NCI-H128 (cell line): Measurements from ENCODE around the gene GPSM3.
"Not testable (repeated sequence)": the region's sequence is repeated elsewhere in the genome, so short reads cannot be mapped to it uniquely, and the experiment has no call there.

Experiments used
- DNase-seq: peaks from one replicate; lab custom pipeline; 2025; ENCODE audit not compliant: unreplicated experiment; lab: John Stamatoyannopoulos, UW

GPSM3 gene

GRCh38 chr6:32203426-32204267, 11.2 kb upstream of the GPSM3 start:
- DNase-seq = no peak

DNA sequence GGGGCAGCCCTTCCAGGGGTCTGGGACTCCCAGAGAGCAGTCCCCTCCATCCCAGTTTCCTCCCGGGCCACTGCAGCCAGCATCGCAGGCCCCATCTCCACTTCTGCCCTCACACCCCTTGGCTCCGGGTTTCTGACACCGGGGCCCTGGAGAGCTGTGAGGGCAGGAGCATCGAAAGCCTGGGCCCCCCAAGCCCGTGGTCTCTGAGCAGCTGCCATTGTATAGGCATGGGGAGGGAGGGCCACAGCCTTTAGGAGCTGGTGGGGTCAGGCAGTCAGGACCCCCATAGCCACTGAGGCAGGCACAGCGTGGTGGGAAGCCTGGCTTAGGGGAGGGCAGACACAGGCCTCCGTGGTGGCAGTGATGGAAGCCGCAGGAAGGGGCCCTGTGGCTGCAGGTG, 9.7 kb upstream of the GPSM3 start:
- no peak for DNase-seq

DNA sequence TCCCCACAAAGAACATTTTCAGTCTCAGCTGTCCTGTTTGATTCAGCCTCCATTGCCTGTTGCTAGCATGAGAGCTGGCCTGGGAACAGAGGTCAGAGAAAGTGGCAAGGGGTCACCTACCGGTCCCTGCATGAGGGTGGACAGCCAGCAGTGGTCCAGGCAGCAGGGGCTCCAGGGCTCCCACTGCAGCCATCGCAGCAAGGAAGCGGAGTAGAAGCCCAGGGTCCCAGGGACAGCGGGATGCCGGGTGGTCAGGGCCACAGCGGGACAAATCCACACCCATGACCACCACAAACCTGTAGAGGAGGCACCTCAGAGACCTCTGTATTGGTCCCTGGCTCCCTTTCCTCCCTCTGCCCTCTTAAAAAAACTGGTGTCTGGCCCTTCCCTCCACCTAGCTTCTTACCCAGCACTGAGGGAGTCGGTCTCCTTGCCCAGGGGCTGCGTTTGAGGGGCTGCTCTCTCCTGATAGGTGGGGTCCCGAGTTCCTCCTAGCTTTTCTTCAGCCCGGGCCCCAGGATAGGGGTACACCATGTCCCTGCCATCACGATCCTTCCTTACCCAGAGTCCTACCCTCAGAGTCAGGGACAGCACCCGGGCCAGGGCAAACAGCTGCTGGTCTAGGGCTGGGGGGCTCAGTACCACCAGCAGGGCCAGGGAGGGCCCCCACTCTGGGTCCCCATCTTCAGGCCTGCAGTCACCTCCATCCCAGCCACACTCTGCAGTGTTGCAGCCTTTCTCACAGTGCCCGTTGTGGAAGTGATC, 8.4 kb upstream of the GPSM3 start:
- DNase-seq = no peak

GRCh38 chr6:32198866-32199265, 6.4 kb upstream of the GPSM3 start:
- no peak for DNase-seq

- no peak for DNase-seq
Measured at GRCh38 chr6:32198345-32198696, 5.9 kb upstream of the GPSM3 start.

DNA sequence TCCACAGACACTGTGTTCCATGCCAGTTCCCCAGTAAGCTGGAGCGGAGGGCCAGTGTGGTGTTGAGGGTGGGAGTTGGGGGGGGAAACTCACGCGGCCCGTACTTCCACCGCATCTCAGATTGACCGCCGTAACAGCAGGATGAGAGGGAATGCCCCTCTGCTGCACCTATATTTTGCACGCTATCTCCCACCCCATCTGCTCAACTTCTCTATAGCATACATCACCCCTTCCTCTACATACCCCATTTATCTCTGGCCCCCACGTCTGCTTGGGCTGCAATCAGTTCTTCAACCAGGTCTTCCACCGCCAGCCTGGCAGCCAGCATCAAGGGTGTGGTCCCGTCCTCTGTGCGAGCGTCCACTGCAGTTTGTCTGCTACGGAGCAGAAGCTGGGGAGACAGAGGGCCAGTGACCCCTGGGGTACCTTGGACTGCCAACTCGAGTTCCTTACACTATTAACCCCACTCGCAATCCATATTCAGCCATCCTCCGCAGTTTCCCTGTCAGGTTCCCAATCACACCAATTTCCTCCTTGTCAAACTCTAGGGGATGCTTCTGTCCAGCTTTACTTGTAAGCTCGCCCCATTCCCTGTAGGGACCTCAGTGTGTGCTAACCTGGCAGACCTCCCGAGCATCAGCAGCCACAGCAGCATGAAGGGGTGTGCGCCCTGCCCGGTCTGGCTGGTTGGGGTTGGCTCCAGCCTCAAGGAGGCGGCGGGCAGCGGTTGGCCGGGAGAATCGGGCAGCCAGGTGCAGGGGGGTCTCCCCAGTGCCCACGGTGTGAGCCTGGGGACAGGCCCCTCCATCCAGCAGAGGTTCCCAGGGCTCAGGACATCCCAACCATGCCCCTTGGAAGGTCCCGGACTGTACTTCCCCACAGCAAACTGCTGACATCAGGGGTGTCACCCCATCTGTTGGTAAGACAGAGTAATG, 4.5 kb upstream of the GPSM3 start:
- no peak for DNase-seq

DNA sequence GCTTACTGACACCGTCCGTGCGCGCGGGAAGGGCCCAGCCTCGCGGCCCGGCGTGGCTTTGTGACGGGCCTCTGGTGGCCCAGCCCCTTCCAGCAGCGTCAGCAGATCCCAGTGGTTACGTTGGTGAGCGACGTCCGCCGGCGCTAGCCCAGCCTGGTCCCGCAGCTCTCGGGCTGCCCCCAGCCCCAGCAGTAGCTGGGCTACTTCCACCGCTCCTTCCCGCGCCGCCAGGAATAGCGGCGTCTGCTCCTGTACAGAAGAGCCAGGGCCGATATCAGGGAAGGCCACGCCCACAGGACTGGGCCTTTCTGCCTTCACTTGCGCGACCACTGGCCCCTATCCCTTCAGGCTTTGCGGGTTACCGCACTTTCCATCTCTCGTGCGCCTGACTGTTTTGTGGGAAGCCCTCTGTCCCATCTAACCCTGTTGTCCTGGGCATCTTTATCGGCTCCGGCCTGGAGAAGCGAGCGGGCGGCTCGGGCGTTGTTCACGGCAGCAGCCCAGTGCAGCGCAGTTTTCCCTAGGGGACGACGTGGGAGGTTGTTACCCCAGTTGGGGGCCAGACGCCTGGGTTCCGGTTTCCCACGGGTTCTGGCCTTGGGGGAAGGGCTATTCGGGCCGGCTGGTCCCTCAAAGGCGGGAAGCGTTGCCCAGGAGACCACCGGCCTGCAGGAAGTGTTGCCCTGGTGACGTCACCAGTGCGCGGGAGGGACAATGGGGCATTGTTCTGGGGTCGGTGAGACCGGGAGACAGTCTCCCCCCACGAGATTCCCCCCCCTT, 3.6 kb upstream of the GPSM3 start:
- peak; percentile 60 for DNase-seq

DNA sequence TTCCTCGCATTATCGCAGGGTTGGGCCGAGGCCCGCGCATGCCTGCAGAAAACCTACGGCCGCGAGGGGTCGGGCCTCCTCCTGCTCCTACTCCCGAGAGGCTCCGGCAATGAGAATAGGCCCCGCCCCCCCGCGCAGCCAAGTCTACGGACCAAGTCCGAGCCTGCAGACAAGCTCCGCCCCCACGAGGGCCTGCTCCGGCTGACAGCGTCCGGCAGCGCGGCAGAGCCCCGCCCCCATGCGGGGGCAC, 3.1 kb upstream of the GPSM3 start:
- peak; percentile 100 for DNase-seq

GRCh38 chr6:32194825-32195651, 2.6 kb upstream of the GPSM3 start:
- no peak for DNase-seq

- no peak for DNase-seq
Measured at GRCh38 chr6:32194388-32194787, 1.9 kb upstream of the GPSM3 start.

DNA sequence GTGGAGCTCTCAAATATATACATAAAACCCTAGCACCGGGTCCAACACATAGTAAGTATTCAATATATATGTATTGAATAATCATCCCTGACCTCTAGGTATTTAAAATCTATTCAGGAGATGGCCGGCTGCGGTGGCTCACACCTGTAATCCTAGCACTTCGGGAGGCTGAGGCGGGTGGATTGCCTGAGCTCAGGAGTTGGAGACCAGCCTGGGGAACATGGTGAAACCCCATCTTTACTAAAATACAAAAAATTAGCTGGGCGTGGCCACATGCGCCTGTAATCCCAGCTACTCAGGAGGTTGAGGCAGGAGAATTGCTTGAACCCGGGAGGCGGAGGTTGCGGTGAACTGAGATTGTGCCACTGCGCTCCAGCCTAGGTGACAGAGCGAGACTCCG, 653 bp upstream of the GPSM3 start:
- not testable (repeated sequence) for DNase-seq

DNA sequence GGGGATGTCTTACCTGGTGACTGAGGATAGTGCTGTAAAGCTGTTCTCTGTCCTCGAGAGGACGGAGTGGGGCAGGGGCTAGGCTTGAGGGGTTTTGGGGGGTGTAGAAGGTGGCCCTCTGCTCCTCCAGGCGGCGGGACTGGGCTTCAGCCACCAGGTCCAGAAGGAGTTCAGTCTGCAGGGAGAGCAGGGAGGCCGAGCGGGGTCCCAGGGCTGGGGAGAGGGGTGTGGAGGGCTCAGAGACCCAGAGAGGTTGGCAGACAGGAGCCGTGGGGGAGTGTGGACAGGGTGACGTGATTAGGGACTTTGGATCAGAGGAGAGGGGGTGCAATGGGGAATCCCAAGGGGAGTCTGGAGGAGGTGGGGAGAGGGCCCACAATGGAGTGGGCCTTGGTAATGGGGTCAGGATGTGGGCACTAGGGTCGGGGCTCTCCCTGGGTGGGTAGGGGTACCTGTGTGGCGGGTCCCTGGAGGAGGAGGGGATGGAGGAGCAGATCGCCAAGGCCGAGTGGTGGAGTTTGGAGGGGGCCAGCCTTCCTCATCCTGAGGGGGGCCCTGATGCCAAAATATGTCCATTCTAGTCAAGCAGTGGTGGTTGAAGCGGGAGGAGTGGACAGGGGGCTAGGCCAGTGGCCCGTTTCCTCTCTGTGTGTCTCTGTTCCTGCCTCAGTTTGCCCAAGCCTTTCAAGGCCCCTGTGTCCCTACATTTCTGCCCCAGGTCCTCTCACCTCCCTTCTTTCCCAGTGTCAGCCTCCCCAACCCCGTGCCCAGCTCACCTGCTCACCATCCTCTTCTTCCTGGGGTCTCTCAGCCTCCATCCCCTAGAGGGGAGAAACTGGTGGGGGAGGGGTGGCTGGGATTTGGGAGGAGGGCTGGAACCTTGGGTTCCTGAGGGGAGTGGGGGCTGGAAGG, 491 bp downstream of the GPSM3 start:
- DNase-seq = no peak

GRCh38 chr6:32190911-32191677, 1.3 kb downstream of the GPSM3 start:
- DNase-seq = no peak

DNA sequence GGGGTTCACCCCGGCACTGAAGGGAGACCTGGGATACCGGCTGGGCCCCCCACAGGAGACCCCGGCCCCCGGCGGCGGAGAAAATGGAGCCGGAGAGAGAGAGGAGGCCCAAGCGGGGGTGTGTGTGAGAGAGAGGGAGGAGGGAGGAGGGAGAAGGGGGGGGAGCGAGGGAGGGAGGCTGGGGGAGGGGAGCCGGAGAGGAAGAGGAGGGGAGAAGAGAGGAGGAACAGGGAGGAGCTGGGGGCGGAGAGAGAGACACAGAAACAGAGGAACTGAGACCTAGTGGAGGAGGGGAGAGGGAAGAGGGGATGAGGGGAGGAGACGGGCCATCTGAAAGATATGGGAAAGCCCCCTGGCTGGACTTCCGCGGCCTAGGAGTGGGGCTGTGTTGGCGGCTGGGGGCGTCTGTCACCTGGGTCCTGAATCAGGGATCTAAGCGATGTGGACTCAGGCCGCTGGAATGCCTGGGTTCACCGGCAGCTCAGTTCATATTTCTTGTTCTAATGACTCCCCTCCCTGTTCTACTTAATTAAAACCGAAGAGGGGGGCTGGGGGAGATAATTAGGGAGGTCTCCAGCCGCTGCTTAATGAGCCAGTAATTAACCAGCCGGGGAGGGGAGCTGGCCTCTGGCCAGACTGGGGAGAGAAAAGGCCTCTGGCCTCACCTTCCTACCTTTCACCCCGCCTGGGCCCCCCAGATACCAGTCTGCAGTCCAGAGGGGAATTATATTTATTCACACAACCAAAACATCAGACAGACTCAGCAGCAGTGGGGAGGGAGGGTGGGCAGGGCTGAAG, 2.2 kb downstream of the GPSM3 start, which contains the start of gene PBX2:
Gene PBX2 (minus strand): TSS at position 149 of the 798 bp plus-strand sequence. CDS start 287 bp downstream, outside the sequence.
- peak; percentile 30 for DNase-seq

- no peak for DNase-seq
Measured at GRCh38 chr6:32189742-32190053, 2.7 kb downstream of the GPSM3 start.

- no peak for DNase-seq
Measured at GRCh38 chr6:32189069-32189741, 3.2 kb downstream of the GPSM3 start.
